ENCODE measurements around the gene MTR.
"Not testable (repeated sequence)": the region's sequence is repeated elsewhere in the genome, so short reads cannot be mapped to it uniquely, and the experiment has no call there.

Gene MTR

DNA sequence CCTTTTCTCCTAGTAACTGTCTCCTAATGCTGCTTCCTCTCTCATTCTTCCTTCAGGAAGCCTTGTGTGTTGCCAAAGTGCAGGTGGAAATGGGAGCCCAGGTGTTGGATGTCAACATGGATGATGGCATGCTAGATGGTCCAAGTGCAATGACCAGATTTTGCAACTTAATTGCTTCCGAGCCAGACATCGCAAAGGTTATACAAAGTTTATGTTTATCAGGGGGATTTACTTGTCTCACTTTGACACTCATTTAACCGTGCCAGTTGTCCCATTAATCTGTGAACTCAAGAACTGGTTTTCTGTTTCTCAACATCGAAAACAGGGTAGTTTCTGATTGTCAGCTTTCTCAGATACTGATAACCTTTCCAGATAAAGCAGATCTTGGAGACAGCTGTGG lies 40.4 kb downstream of the MTR start:
- DNase-seq, result no peak

DNA sequence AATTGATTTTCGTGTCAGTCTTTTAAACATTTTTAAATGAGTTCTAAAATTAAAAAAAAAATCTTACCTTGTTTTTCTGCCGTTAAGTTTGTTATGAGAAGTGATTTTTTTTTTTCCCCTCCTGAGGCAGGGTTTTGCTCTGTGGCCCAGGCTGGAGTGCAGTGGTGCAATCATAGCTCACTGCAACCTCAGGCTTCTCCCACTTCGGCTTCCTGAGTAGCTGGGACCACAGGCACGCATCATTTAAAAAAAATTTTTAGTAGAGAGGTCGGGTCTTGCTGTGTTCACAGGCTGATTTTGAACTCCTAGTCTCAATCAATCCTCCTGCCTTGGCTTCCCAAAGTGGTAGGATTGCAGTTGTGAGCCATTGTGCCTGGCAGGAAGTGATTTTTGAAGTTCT lies 41.1 kb downstream of the MTR start:
- DNase-seq, result no peak

DNA sequence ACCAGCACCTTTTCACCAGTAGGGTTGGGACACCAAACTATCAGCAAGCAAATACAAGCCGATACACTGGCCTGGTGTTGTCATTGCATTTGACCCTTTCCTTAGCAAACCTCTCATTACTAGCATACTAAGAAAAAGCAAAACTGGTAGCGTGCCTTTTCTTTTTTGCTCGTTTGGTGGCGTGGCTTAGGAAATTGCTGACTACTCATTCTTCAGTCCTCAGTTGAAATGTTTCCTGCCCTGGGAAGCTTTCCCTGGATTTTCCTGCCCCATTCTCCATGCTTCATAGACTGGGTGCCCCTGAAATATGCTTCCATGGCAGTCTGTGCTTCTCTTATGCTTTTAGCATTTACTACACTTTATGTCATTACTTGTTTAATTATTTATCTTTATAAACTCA lies 42.0 kb downstream of the MTR start:
- no peak for DNase-seq

DNA sequence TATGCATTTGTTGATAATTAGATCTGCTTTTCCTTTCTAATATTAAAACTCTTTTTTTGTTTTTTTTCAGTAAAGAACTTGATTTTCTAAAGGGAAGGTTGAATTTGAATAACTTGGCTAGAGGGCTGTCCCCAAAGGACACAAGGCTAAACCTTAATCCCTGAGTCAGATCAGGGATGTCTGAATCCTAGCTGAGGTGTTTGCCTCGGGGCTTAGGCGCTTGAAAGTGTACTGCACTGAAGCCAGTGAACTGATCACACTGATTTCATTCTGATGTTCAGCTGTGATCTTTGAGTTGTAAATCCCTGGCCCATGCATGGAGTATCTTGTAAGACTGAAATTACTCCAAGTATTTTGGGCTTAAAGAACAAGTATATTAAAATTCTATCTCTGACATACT lies 42.8 kb downstream of the MTR start:
- DNase-seq, result no peak

DNA sequence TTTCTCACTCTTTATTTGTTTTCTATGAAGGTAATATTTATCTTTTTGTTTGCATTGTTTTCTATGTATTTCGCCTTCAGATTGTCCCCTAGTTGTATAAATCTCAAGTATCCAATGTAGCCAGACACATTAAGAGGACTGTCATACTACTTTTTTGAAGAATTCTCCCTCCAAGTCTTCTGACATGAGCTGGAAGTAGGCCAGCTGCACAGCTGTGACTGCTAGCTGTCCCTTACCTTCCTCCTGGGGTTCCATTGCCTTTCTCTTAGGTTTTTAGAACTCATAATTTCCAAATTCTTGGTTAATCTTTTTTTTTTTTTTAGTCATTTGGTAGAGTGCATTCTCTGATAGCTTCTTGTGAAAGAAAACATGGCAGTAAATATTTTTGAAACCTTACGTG lies 46.2 kb downstream of the MTR start:
- DNase-seq, result no peak

DNA sequence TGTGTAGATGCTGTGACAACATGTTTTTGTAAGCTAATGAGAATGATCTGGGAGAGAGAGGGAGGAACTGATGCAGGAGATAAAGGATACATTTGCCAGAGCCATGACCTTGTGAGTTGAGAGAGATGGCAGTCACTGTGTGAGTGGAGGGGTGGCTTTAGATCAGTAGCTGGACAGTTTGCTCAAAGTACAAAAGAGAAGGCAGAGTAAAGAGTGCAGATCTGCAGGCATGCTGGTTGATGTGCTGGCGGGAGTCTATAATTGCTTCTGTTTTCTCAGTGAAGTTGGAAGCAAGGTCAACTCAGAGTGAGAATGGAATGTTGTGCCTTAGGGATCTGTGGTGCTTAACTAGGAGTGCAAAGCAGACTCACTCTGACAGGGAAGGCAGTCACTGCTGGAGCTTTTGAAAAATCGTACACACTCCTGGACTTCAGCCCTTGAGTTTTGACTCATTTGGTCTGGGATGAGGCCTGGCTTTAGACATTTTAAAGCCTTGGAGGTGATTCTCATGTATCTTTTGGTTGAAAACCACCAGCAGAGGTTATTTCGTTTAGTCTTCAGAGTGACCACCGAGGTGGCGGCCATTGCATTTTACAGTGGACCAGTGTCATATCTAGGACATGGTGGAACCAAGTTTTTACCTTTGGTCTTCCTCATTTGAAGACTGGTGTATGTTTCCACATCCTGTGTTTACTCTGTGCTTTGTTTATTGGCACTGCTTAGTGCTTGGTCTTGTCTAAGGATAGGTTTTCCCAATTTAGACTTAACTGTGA lies 49.6 kb downstream of the MTR start:
- DNase-seq, result no peak

DNA sequence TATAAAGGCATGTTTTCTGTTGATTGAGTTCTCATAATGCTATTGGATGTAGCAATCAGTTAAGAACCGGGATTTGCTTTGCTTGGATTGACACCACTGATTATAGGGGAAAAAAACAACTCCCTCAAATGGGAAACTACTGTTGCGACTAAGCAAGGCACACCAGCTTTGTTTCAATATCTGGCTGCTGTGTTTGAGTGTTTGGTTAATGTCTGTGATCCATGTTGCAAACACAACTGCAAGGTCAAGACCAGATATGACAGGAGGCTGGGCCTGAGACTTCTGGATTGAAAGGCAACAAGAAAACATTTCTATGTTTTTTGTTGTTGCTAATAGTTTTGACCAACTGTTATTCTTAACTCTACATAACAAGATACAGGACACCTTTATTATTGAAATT lies 50.7 kb downstream of the MTR start:
- no peak for DNase-seq

DNA sequence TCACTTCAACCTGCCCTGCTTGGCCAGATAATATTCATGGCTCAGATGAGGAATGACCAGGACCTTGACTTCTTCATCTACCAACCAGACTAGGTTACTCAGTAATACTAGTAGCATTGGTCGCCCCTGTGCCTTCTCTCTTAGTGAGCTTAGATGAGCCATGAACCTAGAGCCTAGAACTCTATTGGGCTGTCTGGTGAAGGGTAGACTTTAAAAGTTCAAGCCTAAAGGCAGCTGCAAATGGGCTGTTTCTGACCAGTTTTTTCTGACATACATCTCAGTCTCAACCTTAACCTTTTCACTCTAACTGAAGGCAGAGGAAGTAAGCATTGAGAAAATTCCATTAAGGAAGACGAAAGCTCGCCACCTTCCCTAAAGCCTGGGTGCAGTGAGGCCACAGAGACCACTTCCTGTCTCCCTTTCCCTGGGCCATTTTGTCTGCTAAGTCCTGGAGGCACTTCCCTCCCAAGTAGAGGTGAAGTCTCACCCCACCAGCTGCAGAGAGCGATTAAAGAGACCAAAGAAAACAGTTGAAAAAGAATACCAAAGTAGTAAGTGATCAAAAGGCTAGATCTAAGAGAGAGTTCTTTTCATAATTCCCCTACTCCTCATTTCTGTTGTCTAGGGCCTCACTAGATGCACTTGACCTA lies 53.3 kb downstream of the MTR start:
- DNase-seq, result no peak

DNA sequence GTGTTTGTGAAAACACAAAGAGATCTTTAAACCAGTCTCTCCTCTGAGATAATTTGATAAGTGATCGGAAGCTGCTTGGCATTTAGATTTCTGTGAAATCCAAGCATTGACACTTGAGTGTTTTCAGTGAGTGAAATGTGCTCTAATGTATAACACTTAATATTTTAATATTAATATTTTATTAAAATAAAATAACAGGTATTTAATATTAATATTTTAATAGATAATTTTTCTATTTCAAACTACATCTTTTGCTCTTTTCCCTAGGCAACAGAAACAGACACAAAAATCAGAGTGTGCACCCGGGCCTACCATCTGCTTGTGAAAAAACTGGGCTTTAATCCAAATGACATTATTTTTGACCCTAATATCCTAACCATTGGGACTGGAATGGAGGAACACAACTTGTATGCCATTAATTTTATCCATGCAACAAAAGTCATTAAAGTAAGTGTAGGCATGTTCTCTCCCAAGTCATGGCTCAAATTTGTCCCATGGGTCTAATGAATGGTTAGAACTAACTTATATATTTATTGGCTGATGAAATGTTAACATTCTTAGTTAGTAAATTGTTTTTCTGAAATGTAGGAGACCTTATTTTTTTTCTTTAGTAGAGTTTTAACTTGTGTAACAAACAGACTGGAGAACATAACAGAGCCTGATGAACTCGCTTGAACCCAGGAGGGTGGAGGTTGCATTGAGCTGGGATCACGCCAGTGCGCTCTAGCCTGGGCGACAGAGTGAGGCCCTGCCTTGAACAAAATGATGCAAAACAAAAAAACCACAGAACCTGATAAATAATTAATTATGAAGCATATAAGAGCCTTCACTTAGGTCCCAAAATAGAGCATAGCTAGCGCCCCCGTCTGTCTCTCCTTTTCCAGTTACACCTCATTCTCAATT lies 55.2 kb downstream of the MTR start:
- DNase-seq, result no peak

DNA sequence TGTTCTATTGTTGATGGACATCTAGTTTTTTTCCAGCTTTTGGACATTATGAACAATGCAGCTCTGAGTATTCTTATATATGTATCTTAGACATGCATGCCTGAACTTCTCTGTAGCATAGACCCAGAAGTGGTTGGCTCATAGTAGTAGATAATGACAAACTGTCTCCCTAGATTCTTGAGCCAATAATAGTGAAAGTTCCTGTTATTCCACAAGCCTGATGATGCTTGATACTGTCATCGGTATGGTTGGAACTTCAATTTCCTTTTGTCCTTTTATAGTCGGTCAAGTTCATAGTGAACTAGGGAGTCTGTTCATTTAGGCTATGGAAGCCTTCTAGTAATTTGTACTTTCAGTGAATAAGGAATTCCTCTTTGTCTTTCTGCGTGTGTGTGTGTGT lies 56.8 kb downstream of the MTR start:
- DNase-seq, result no peak

DNA sequence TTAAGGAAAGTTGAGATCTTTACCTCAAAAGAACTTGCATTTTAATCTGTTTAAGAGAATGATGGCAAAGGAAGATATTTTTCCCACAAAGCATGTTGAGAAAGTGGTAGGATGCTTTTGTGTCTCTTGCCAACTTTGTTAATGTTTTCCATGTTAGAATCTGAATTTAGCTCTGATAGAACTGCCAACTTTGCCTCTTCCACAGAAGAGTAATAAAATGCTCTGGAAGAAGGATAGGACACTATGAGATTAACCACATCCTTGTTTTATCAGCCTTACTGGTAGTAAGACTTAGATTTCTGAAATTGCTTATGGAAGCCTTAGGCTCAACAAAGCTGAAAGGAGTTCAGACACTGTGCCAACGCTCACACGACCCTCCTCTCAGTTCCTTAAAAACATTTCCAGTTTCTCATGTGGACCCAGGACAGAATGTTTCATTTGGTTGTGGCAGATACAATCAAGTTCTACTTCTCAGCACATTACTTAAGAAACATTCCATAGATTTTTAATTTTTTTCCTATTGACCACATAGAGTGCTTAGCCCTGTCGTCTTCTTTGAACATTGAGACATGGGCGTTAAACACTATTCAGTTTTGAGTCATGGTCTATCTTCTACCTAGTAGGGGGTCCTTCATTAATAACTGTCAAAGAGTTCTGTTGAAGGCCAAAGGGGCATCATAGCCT lies 59.0 kb downstream of the MTR start:
- no peak for DNase-seq

DNA sequence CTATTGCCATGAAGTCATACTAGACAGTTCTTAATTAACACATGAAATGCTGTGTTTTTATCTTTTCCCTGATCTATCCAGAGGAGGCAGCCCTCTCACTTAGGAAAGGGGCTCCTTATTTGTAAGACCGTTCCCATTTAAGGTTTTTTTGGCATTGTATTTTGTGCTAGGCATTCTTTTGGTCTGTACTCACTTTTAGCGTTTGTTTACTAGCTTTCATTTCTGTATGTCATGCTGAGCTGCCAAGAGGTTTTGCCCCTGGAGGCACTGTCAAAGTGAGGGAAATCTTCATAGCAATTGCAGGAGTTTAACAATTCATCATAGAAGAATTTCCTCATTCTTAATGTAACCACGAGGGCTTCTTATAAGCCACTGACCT lies 59.5 kb downstream of the MTR start:
- DNase-seq, result no peak

DNA sequence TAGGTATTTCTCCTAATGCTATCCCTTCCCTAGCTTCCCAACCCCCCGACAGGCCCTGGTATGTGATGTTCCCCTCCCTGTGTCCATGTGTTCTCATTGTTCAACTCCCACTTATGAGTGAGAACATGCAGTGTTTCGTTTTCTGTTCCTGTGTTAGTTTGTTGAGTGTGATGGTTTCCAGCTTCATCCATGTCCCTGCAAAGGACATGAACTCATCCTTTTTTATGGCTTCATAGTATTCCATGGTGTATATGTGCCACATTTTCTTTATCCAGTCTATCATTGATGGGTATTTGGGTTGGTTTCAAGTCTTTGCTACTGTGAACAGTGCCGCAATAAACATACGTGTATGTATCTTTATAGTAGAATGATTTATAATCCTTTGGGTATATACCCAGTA lies 61.6 kb downstream of the MTR start:
- DNase-seq, result not testable (repeated sequence)

DNA sequence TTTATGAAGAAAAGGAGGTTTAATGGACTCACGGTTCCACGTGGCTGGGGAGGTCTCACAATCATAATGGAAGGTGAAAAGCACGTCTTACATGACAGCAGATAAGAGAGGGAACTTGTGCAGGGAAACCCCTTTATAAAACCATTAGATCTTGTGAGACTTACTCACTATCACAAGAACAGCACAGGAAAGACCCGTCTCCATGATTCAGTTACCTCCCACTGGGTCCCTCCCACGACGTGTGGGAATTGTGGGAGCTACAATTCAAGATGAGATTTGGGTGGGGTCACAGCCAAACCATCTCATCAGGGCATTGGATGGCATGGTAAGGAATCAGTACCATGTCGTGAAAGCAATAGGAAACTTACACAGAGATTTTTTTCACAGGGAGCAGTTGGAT lies 63.1 kb downstream of the MTR start:
- DNase-seq, result no peak

DNA sequence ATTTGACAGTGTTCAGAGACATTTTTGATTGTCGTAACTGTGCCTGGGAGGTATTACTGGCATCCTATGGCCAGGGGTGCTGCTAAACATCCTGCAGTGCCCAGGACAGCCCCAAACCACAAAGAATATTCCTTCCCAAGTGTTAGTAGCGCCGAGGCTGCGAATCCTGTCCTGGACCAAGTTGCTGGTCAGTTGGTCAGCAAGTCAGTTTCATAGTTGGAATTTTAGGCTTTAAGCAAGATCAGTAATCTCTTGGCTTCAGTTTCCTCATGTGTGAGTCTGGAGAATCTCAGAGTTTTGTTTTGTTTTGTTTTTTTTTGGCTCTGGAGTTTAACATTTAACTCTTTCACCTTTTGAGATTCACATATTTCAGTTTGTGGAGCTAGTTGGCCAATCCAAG lies 65.0 kb downstream of the MTR start:
- DNase-seq, result no peak

DNA sequence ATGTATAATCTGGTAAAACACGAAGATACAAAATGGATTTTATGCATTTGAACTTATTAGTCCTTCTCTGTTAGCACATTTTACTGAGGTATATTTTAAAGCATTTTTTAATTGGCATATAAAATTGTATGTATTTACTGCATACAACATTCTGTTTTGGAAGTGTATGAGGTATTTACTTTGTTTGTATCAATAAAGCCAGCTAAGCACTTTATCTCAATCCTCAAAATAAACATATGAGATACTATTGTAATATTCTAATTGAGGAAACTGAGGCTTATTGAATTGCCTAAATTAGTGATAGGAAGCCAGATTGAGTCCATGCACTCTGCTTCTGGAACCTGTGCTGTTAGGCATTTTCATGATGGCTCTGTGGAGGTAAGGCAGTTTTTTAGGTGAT lies 65.6 kb downstream of the MTR start:
- no peak for DNase-seq

DNA sequence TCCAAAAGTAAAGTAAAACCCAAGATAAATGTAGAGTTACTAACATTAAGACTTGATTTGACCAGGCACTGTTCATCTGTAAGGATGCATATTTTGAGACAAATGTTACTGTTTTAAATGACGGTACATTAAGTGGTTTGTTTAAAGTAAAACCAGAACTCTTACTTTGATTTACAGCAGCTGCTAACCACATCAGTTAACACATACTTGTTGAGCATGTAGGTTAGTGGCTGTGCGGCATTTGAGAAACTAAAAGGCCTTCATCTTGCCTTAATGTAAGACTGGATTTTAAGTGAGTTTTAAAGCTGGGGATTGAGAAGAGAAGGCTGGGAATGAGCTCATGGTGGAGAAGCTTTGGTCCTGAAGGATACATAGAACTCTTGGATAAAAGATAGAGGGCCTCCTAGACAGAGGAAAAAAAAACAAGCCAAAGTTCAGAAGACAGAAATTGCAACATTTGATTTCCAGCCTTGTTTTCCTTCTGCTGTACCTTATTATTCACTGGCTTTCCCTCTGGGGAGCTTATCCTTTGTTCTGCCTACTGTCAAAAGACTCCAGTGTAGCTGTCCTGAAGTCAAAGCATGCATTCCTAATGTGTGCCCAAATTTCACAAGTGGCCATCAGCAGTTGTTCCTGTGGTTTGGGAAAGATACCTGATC lies 66.6 kb downstream of the MTR start:
- DNase-seq, result no peak

DNA sequence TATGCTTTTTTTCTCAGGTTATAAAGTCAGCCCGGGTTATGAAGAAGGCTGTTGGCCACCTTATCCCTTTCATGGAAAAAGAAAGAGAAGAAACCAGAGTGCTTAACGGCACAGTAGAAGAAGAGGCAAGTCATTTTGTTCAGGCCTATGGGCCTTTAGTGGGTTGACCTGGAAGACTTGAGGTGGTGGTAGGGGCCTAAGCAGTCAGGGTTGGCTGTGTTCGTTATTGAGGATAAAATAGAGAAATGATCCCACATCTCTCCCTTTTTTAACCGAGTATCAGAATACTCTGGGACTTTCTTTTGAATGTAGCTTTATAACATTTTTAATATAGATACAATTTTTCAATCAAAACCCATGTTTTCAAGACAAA lies 67.1 kb downstream of the MTR start:
- DNase-seq, result no peak

DNA sequence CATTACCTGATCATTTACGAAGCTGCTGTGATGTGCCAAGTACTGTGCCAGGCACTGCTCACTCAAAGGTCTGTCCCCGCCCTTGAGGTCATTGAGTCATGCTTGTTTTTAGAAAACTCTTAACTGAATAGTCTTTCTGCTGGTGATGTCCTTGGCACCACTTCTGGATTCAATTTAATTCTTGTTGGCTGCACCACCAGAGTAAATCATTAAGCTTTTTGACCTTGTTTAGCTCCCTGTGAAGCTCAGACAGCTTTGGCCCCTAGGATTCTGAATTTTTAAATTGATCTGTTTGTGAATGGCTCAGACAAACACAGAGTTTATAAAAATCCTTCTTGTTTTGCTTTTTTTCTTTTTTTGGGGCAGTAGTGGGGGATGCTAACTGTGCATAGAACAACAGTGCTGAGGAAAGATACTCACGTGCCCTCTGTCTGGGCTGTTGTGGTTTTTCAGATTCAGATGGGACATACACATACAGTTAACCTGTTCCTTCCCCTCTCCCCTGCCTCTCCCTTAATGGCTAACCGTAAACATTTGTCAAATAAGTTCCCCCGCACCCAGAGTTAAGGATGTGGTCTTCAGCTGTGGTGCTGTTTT lies 67.6 kb downstream of the MTR start:
- no peak for DNase-seq

DNA sequence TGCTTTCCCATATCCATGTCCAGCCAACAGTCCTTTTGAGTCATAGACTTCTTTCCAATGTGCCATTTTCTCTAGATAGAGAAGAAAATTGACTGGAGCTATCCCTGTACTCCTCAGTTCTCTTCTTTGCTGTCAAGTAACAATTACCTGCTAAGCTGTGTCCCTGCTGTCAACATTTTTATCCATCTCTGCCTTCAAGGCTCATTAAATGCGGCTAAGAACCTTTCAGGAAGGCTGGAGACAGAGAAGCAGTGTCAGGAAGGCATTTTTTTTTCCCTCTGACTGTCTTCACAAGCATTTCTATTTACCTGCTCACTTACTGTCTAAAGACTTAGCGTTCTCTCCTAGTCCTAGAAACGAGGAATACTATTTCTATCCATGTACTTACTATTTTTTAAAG lies 69.1 kb downstream of the MTR start:
- no peak for DNase-seq

DNA sequence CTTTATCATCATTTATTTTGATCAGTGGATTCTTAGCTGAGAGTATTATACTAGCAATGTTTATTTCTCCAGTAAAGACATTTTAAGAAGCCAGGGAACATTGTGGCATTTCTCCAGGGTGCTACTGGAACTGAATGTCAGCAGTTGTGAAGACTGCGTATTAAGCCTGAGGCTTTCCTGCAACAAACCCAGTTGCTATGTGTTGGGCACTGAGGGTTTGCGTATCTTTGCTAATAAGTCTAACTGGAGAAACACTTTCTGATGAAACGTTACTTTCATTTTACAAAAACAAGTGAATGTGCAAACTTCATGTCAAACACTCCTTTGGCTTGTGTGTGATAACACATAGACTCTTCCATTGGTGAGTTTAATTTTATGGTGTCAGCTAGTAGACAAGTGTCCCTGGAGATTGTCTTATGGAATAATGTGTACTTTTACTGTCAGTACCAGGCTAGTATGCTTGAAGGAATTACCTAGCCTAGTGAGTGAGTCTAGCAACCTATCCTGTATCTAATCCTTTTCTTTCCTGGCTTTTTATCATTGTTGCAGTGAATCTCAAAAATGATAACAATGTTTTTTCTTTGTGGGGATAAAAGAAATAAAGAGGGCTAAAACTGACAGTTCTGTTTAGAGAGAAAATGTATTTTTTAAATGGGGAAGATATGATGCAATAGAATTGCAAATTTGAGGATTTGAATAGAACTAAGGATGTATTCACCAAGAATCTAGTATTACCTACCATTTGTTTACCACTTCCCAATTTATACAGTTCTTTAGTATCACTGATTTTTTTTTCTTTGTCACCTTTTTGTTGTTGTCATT lies 70.1 kb downstream of the MTR start:
- DNase-seq, result no peak

DNA sequence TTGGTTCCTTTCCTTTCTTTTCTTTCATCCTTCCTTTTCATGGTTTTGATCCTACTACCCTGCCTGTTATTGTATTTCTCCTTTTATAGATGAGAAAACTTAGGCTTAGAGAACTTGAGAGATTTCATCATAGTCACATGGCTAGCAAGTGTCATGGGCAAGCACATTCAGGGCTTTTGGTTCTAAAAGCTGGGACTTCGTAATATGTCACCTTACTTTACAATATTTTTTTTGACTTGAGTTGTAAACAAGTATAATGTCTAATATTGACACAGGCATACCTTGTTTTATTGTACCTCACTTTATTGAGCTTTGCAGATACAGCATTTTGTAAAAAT lies 70.7 kb downstream of the MTR start:
- no peak for DNase-seq
